ENCODE measurements around the gene OR4X1.
"Not testable (repeated sequence)": the region's sequence is repeated elsewhere in the genome, so short reads cannot be mapped to it uniquely, and the experiment has no call there.

The OR4X1 gene

DNA sequence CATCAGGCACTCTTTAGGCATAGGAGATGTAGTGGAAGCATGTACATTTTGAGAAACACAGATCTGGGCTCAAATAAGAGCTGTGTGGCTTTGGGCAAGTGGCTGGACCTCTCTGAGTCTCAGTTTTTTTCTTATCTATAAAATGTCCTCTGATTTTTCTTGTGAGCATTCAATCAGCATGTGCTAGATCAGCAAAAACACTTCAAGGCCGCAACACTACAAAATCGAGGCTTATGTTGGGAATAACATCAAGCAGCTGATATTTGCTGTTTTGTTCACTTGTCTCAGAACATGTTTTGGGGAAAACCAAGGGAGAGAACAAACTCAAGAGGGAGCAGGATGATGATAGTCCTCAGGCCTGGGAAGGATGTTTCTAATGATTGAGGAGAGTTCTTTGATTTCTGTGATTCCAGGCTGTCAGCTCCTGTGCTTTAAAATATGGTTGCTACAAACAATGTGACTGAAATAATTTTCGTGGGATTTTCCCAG, at the start of gene OR4X1:
OR4X1 (plus strand) TSS at position 439 of the 489 bp plus-strand sequence; CDS start at position 439, 0 bp downstream.
- Histone ChIP-seq H3K36me3 (ENCODE audit: insufficient read depth, low read length) (no peaks in the 10 kb centered on the region), H3K4me1 (ENCODE audit: insufficient read depth, low read length) (no peaks in the 10 kb centered on the region), H3K9ac (ENCODE audit: low read depth, low read length) (no peak within 1 kb of the TSS), H3K9me3 (ENCODE audit: control insufficient read depth, insufficient read depth, low read length) (no peaks in the 10 kb centered on the region)

DNA sequence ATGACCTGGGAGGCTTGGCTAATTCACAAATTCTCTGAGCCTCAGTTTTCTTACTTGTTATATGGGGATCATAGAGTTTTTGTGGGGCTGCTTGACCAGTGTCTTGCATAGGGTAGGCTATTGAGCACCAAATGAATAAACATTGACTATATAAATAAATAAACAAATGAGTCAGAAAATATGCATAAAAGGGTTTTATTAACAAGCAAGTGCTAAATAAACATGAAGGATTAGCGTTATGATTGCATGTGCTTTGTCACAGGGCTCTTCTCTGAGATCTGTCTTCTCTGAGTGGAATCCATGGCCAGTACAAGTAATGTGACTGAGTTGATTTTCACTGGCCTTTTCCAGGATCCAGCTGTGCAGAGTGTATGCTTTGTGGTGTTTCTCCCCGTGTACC, 47.2 kb upstream of the OR4X1 start, which contains the start of gene OR4B1:
OR4B1 (plus strand) TSS at position 301 of the 400 bp plus-strand sequence; CDS start at position 301, 0 bp downstream.
- no peaks in the 10 kb centered on the region for H3K36me3 ChIP-seq (ENCODE audit: insufficient read depth, low read length)
- no peaks in the 10 kb centered on the region for H3K4me1 ChIP-seq (ENCODE audit: insufficient read depth, low read length)
- H3K9me3 ChIP-seq (ENCODE audit: control insufficient read depth, insufficient read depth, low read length), result no peaks in the 10 kb centered on the region
- H3K9ac ChIP-seq (ENCODE audit: low read depth, low read length), result no peak within 1 kb of the TSS

DNA sequence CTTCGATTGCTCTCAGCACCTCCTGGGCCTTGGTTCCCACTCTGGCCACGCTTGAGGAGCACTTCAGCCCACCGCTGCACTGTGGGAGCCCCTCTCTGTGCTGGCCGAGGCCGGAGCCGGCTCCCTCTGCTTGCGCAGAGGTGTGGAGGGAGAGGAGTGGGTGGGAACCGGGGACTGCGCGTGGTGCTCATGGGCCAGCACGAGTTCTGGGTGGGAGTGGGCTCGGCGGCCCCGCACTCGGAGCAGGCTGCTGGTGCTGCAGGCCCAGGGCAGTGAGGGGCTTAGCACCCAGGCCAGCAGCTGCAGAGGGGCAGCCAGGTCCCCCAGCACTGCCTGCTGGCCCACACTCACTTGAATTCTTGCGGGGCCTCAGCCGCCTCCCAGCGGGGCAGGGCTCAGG, 34.9 kb upstream of the OR4X1 start:
- Histone ChIP-seq H3K36me3 (ENCODE audit: insufficient read depth, low read length) (no peaks in the 10 kb centered on the region), H3K4me1 (ENCODE audit: insufficient read depth, low read length) (no peaks in the 10 kb centered on the region), H3K9ac (ENCODE audit: low read depth, low read length) (no peak overlapping the region), H3K9me3 (ENCODE audit: control insufficient read depth, insufficient read depth, low read length) (no peaks in the 10 kb centered on the region)

DNA sequence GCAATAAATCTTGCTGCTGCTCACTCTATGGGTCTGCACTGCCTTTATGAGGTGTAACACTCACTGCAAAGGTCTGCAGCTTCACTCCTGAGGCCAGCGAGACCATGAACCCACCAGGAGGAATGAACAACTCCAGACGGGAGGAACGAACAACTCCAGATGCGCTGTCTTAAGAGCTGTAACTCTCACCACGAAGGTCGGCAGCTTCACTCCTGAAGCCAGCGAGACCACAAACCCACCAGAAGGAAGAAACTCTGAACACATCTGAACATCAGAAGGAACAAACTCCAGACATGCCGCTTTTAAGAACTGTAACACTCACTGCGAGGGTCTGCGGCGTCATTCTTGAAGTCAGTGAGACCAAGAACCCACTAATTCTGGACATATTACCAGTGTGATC, 33.6 kb upstream of the OR4X1 start:
- H3K4me1 ChIP-seq (ENCODE audit: insufficient read depth, low read length); H3K36me3 ChIP-seq (ENCODE audit: insufficient read depth, low read length); H3K9me3 ChIP-seq (ENCODE audit: control insufficient read depth, insufficient read depth, low read length); H3K9ac ChIP-seq (ENCODE audit: low read depth, low read length): not testable (repeated sequence)

DNA sequence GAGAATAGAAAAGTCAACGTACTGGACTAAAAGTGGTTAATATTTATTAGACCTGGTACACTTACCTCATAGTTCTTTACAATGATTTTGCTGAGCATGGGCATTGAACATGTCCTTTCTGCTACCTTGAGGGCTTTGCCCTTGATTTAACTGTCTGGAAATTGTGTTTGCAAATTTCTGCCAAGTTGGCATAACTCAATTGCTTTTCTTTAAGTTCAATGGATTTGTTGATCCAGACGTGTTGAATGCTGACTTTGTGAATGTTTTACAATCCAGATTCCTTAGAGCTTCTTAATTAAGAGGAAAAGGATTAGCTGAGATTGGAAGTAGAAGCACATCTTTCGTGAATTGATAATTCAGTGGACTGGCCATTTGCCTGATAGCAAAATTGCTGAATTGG, 25.9 kb upstream of the OR4X1 start:
- Histone ChIP-seq H3K9me3 (ENCODE audit: control insufficient read depth, insufficient read depth, low read length) (0 out of 2 replicates have a peak, but pooled peaks cover 4% of the 10 kb centered on the region), H3K9ac (ENCODE audit: low read depth, low read length) (no peak overlapping the region), H3K4me1 (ENCODE audit: insufficient read depth, low read length) (no peaks in the 10 kb centered on the region), H3K36me3 (ENCODE audit: insufficient read depth, low read length) (no peaks in the 10 kb centered on the region)

GRCh38 chr11:48242501-48242900, 21.2 kb upstream of the OR4X1 start:
- Histone ChIP-seq H3K9ac (ENCODE audit: low read depth, low read length) (no peak overlapping the region), H3K36me3 (ENCODE audit: insufficient read depth, low read length) (no peaks in the 10 kb centered on the region), H3K9me3 (ENCODE audit: control insufficient read depth, insufficient read depth, low read length) (no peaks in the 10 kb centered on the region), H3K4me1 (ENCODE audit: insufficient read depth, low read length) (no peaks in the 10 kb centered on the region)

DNA sequence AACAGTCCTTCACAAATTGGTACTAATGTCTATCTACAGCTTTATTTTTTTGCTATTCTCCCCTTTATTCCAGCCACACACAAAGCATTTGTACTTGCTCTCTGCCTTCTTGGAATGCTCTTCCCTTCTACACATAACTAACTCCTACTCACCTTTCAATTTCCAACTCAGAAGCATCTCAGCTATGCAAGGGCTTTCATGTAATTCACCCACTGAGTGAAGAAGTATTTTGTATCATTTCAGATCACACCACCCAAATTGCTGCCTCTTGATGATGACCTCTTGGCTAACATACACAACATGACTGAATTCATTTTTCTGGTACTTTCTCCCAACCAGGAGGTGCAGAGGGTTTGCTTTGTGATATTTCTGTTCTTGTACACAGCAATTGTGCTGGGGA, 18.9 kb upstream of the OR4X1 start, which contains the start of gene OR4X2:
OR4X2 (plus strand) TSS at position 301 of the 400 bp plus-strand sequence; CDS start at position 301, 0 bp downstream.
- no peaks in the 10 kb centered on the region for H3K9me3 ChIP-seq (ENCODE audit: control insufficient read depth, insufficient read depth, low read length)
- H3K36me3 ChIP-seq (ENCODE audit: insufficient read depth, low read length), result no peaks in the 10 kb centered on the region
- H3K4me1 ChIP-seq (ENCODE audit: insufficient read depth, low read length), result no peaks in the 10 kb centered on the region
- H3K9ac ChIP-seq (ENCODE audit: low read depth, low read length), result no peak within 1 kb of the TSS

DNA sequence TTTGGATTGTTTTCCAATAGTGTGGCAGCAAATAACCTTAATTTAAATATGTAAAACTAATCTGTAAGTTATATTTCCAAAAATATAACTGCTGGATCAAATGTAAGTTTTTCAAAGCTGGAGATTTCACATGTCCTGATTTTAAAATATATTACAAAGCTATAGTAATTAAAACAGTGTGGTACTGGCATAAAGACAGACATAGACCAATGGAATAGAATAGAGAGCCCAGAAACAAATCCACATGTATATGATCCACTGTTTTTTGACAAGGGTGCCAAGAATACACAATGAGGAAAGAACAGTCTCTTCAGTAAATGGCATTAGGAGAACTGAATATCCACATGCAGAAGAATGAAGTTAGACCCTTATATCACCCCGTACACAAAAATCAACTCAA, 14.8 kb upstream of the OR4X1 start:
- no peak overlapping the region for H3K9ac ChIP-seq (ENCODE audit: low read depth, low read length)
- H3K9me3 ChIP-seq (ENCODE audit: control insufficient read depth, insufficient read depth, low read length), result no peaks in the 10 kb centered on the region
- H3K4me1 ChIP-seq (ENCODE audit: insufficient read depth, low read length), result no peaks in the 10 kb centered on the region
- no peaks in the 10 kb centered on the region for H3K36me3 ChIP-seq (ENCODE audit: insufficient read depth, low read length)

- no peaks in the 10 kb centered on the region for H3K4me1 ChIP-seq (ENCODE audit: insufficient read depth, low read length)
- no peak overlapping the region for H3K9ac ChIP-seq (ENCODE audit: low read depth, low read length)
- H3K36me3 ChIP-seq (ENCODE audit: insufficient read depth, low read length), result no peaks in the 10 kb centered on the region
- no peaks in the 10 kb centered on the region for H3K9me3 ChIP-seq (ENCODE audit: control insufficient read depth, insufficient read depth, low read length)
Observed at GRCh38 chr11:48261600-48261999, 2.1 kb upstream of the OR4X1 start.

- Histone ChIP-seq H3K9me3 (ENCODE audit: control insufficient read depth, insufficient read depth, low read length) (no peaks in the 10 kb centered on the region), H3K4me1 (ENCODE audit: insufficient read depth, low read length) (peaks cover 7% of the 10 kb centered on the region), H3K9ac (ENCODE audit: low read depth, low read length) (no peak overlapping the region), H3K36me3 (ENCODE audit: insufficient read depth, low read length) (no peaks in the 10 kb centered on the region)
Observed at GRCh38 chr11:48270621-48271020, 7.0 kb downstream of the OR4X1 start.

DNA sequence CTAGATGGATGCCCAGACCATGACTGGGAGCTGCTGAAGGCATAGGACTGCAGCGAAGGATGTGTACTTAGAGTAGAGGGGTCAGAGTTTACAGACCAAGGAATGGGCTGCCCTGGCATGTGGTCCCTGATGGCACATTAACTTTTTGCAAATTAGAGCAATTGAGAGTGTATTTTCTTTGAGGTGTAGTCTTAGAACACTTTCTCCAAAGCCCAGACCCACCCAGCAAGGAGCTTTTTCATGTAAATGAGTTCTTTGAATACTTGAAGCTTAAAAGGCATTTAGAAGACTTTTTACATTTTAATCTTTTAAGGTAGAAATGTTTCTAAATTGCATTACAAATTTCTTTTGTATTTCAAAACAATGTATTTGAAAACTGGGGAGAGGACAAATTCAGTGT, 8.9 kb downstream of the OR4X1 start:
- Histone ChIP-seq H3K4me1 (ENCODE audit: insufficient read depth, low read length) (peaks cover 7% of the 10 kb centered on the region), H3K36me3 (ENCODE audit: insufficient read depth, low read length) (no peaks in the 10 kb centered on the region), H3K9me3 (ENCODE audit: control insufficient read depth, insufficient read depth, low read length) (no peaks in the 10 kb centered on the region), H3K9ac (ENCODE audit: low read depth, low read length) (no peak overlapping the region)

GRCh38 chr11:48305923-48306322, 42.3 kb downstream of the OR4X1 start, which contains the start of gene OR4S1:
OR4S1 (plus strand) TSS chr11:48306223; CDS start chr11:48306223, 0 bp downstream.
- Histone ChIP-seq H3K4me1 (ENCODE audit: insufficient read depth, low read length) (no peaks in the 10 kb centered on the region), H3K9ac (ENCODE audit: low read depth, low read length) (no peak within 1 kb of the TSS), H3K36me3 (ENCODE audit: insufficient read depth, low read length) (no peaks in the 10 kb centered on the region), H3K9me3 (ENCODE audit: control insufficient read depth, insufficient read depth, low read length) (no peaks in the 10 kb centered on the region)

- no peak overlapping the region for H3K9ac ChIP-seq (ENCODE audit: low read depth, low read length)
- H3K36me3 ChIP-seq (ENCODE audit: insufficient read depth, low read length), result no peaks in the 10 kb centered on the region
- no peaks in the 10 kb centered on the region for H3K9me3 ChIP-seq (ENCODE audit: control insufficient read depth, insufficient read depth, low read length)
- no peaks in the 10 kb centered on the region for H3K4me1 ChIP-seq (ENCODE audit: insufficient read depth, low read length)
Observed at GRCh38 chr11:48307760-48308386, 44.2 kb downstream of the OR4X1 start.

- H3K9me3 ChIP-seq (ENCODE audit: control insufficient read depth, insufficient read depth, low read length); H3K36me3 ChIP-seq (ENCODE audit: insufficient read depth, low read length); H3K9ac ChIP-seq (ENCODE audit: low read depth, low read length); H3K4me1 ChIP-seq (ENCODE audit: insufficient read depth, low read length): not testable (repeated sequence)
Observed at GRCh38 chr11:48313590-48313989, 49.9 kb downstream of the OR4X1 start.

Measured in ES-I3 (cell line).